H1 (cell line): ENCODE data around the gene ENTREP1. TPM values are rescaled to one million over a fixed set of nuclear protein-coding genes. Genes with fewer than 3 reads are reported as not detected.

Experiments
- CTCF ChIA-PET: fragments of 300-600 bp; sonication (Branson Sonifier 250); formaldehyde crosslinking; loops from one replicate; lab custom pipeline; 2021; ENCODE audit not compliant: partially characterized antibody; lab: Charles Lee
- POLR2A ChIA-PET: fragments of 300-600 bp; sonication (Branson Sonifier 250); formaldehyde crosslinking; loops from one replicate; lab custom pipeline; 2021; ENCODE audit warnings: inconsistent platforms; ENCODE audit not compliant: partially characterized antibody; lab: Charles Lee
- DNase-seq, 2 experiments: peaks; one replicate each; pipeline versions ENCODE4 v3.0.0 to v3.0.0-alpha.2; 2010 to 2022; ENCODE audit warnings: low spot score in 2 of 2, low read depth in 1 of 2, mixed read lengths in 1 of 2
- FAIRE-seq: peaks from 2 replicates; lab custom pipeline; 2011; peaks lifted over from hg19 to GRCh38; lab: Jason Lieb, UNC
- H2AFZ ChIP-seq: 2 replicates; pipeline ENCODE4 v1.8.1; 2012; ENCODE audit warnings: low read length, inconsistent platforms
- H2AK5ac ChIP-seq: 2 replicates; pipeline ENCODE4 v1.6.1; 2013; ENCODE audit warnings: low read depth, low read length
- H2BK120ac ChIP-seq: replicated peaks from 2 replicates; pipeline ENCODE3; 2013; ENCODE audit warnings: low read depth, low read length, inconsistent platforms
- H2BK12ac ChIP-seq: 2 replicates; pipeline ENCODE4 v1.6.1; 2013; ENCODE audit warnings: low read depth, low read length
- H2BK15ac ChIP-seq: 2 replicates; pipeline ENCODE4 v1.6.1; 2013; ENCODE audit warnings: low read length
- H2BK20ac ChIP-seq: 2 replicates; pipeline ENCODE4 v1.6.1; 2013; ENCODE audit warnings: low read length
- H2BK5ac ChIP-seq: 2 replicates; pipeline ENCODE4 v1.6.1; 2013; ENCODE audit warnings: low read depth, low read length
- H3K14ac ChIP-seq: 2 replicates; pipeline ENCODE4 v1.6.1; 2013; ENCODE audit warnings: inconsistent platforms; ENCODE audit not compliant: insufficient read length
- H3K18ac ChIP-seq: 2 replicates; pipeline ENCODE4 v1.6.1; 2013; ENCODE audit warnings: low read length; ENCODE audit errors: extremely low read depth
- H3K23ac ChIP-seq: 2 replicates; pipeline ENCODE4 v1.6.1; 2013; ENCODE audit warnings: inconsistent platforms; ENCODE audit not compliant: insufficient read length
- H3K23me2 ChIP-seq: 2 replicates; pipeline ENCODE4 v1.6.1; 2013; ENCODE audit warnings: low read depth, low read length
- H3K27ac ChIP-seq: 2 replicates; pipeline ENCODE4 v1.6.1; 2011; ENCODE audit warnings: low read depth, low read length, inconsistent platforms
- H3K27me3 ChIP-seq, 4 experiments: replicated peaks in 1 of 4; 1 replicate in 1 of 4; 2 replicates in 3 of 4; pipeline versions ENCODE4 v1.6.1 to v1.8.1; 2011 to 2013; ENCODE audit warnings: low read length in 3 of 4, mild to moderate bottlenecking in 3 of 4, inconsistent platforms in 2 of 4, mixed read lengths in 2 of 4, moderate library complexity in 1 of 4; ENCODE audit not compliant: control insufficient read depth in 3 of 4, insufficient read depth in 3 of 4; ENCODE audit errors: extremely low read depth in 1 of 4
- H3K36me3 ChIP-seq, 4 experiments: 2 replicates each; pipeline versions ENCODE4 v1.6.1 to v1.8.1; 2011 to 2013; ENCODE audit warnings: mild to moderate bottlenecking in 4 of 4, low read length in 3 of 4, moderate library complexity in 2 of 4, control low read depth in 1 of 4, inconsistent platforms in 1 of 4; ENCODE audit not compliant: insufficient read depth in 4 of 4, control insufficient read depth in 2 of 4
- H3K4ac ChIP-seq: replicated peaks from 2 replicates; pipeline ENCODE3; 2013; ENCODE audit warnings: low read length, low read depth, mixed read lengths, inconsistent platforms; ENCODE audit not compliant: insufficient read length
- H3K4me1 ChIP-seq, 4 experiments: replicated peaks in 1 of 4; 1 replicate in 1 of 4; 2 replicates in 3 of 4; pipeline versions ENCODE4 v1.6.1 to v1.8.1; 2011 to 2013; ENCODE audit warnings: low read length in 3 of 4, inconsistent platforms in 2 of 4, mixed read lengths in 1 of 4; ENCODE audit not compliant: insufficient read depth in 4 of 4, control insufficient read depth in 3 of 4
- H3K4me2 ChIP-seq, 2 experiments: 2 replicates each; pipeline versions ENCODE4 v1.6.1 to v1.8.1; 2011 to 2013; ENCODE audit warnings: low read depth in 2 of 2, low read length in 2 of 2, control low read depth in 1 of 2, inconsistent platforms in 1 of 2, mild to moderate bottlenecking in 1 of 2; ENCODE audit not compliant: insufficient read depth in 1 of 2
- H3K4me3 ChIP-seq, 4 experiments: fragments of 200-600, 300-600 bp in 1 of 4; sonication (generic), shearing (Covaris generic), sonication (Bioruptor Twin) in 1 of 4; 2 replicates each; pipeline versions ENCODE4 v1.5.1 to v1.8.1; 2011 to 2016; ENCODE audit warnings: low read length in 4 of 4, low read depth in 3 of 4, control low read depth in 2 of 4, inconsistent platforms in 2 of 4, mild to moderate bottlenecking in 2 of 4, mixed read lengths in 1 of 4, moderate library complexity in 1 of 4; ENCODE audit not compliant: insufficient read depth in 2 of 4; ENCODE audit errors: extremely low read depth in 1 of 4
- H3K56ac ChIP-seq: replicated peaks from 2 replicates; pipeline ENCODE3; 2013; ENCODE audit warnings: low read depth, mild to moderate bottlenecking, mixed read lengths, low read length, inconsistent platforms; ENCODE audit not compliant: insufficient read length
- H3K79me1 ChIP-seq: 2 replicates; pipeline ENCODE4 v1.6.1; 2013; ENCODE audit warnings: low read depth, low read length, control low read depth
- H3K79me2 ChIP-seq, 2 experiments: 2 replicates each; pipeline versions ENCODE4 v1.6.1 to v1.8.1; 2012 to 2013; ENCODE audit warnings: low read length in 2 of 2, mild to moderate bottlenecking in 2 of 2, inconsistent platforms in 1 of 2; ENCODE audit not compliant: insufficient read depth in 2 of 2, control insufficient read depth in 1 of 2
- H3K9ac ChIP-seq, 4 experiments: replicated peaks in 1 of 4; 1 replicate in 1 of 4; 2 replicates in 3 of 4; pipeline versions ENCODE4 v1.6.1 to v1.8.1; 2011 to 2013; ENCODE audit warnings: low read depth in 3 of 4, low read length in 3 of 4, control low read depth in 2 of 4, mild to moderate bottlenecking in 2 of 4, moderate library complexity in 2 of 4, inconsistent platforms in 1 of 4; ENCODE audit errors: extremely low read depth in 1 of 4
- H3K9me3 ChIP-seq, 2 experiments: 2 replicates each; pipeline versions ENCODE4 v1.6.1 to v1.8.1; 2012 to 2013; ENCODE audit warnings: mild to moderate bottlenecking in 2 of 2, moderate library complexity in 2 of 2, control low read depth in 1 of 2, inconsistent platforms in 1 of 2, low read depth in 1 of 2, low read length in 1 of 2, mixed read lengths in 1 of 2; ENCODE audit not compliant: insufficient read depth in 2 of 2
- H4K20me1 ChIP-seq, 2 experiments: replicated peaks in 1 of 2; 2 replicates each; pipeline versions ENCODE3 to v1.8.1; 2011 to 2013; ENCODE audit warnings: inconsistent platforms in 2 of 2, low read length in 2 of 2, mild to moderate bottlenecking in 1 of 2; ENCODE audit not compliant: insufficient read depth in 2 of 2, control insufficient read depth in 1 of 2
- H4K5ac ChIP-seq: 2 replicates; pipeline ENCODE4 v1.6.1; 2013; ENCODE audit warnings: low read length, low read depth, mixed read lengths, inconsistent platforms; ENCODE audit not compliant: insufficient read length
- H4K8ac ChIP-seq: 2 replicates; pipeline ENCODE4 v1.8.0; 2013; ENCODE audit warnings: mild to moderate bottlenecking, moderate library complexity, low read length, inconsistent platforms; ENCODE audit not compliant: insufficient read depth; ENCODE audit errors: extremely low read depth
- H4K91ac ChIP-seq: replicated peaks from 2 replicates; pipeline ENCODE3; 2013; ENCODE audit warnings: low read length, mixed read lengths, inconsistent platforms; ENCODE audit not compliant: insufficient read length
- CTBP2 ChIP-seq: IDR thresholded peaks from 2 replicates; pipeline ENCODE4 v1.7.0; 2011; ENCODE audit warnings: borderline replicate concordance, mild to moderate bottlenecking, moderate library complexity, mixed read lengths, low read length; ENCODE audit not compliant: insufficient read depth, insufficient read length
- E2F6 ChIP-seq: IDR thresholded peaks from 2 replicates; pipeline ENCODE4 v1.6.1; 2012; ENCODE audit warnings: inconsistent platforms
- GABPA ChIP-seq: IDR thresholded peaks from 2 replicates; pipeline ENCODE4 v1.6.1; 2011; ENCODE audit warnings: mild to moderate bottlenecking, low read length, moderate library complexity, borderline replicate concordance; ENCODE audit not compliant: insufficient read depth
- JUND ChIP-seq: IDR thresholded peaks from 2 replicates; pipeline ENCODE4 v1.6.1; 2011; ENCODE audit warnings: mild to moderate bottlenecking, improper control_type of control experiment, low read length
- MAFK ChIP-seq: IDR thresholded peaks from 2 replicates; pipeline ENCODE4 v1.6.1; 2012; ENCODE audit warnings: low read depth, mild to moderate bottlenecking, improper control_type of control experiment, low read length
- SAP30 ChIP-seq: fragments of 300-600 bp; sonication (generic); IDR thresholded peaks from 2 replicates; pipeline ENCODE4 v1.7.1; 2012; ENCODE audit warnings: low read length, moderate library complexity, mild to moderate bottlenecking, inconsistent platforms; ENCODE audit not compliant: insufficient read depth, insufficient replicate concordance
- SP4 ChIP-seq: IDR thresholded peaks from 2 replicates; pipeline ENCODE4 v1.6.1; 2012; ENCODE audit warnings: low read length, inconsistent platforms
- TAF7 ChIP-seq: optimal IDR thresholded peaks from 2 replicates; pipeline ENCODE3; 2011; ENCODE audit warnings: low read depth, mild to moderate bottlenecking, inconsistent platforms, low read length, moderate library complexity, borderline replicate concordance
- TBP ChIP-seq: IDR thresholded peaks from 2 replicates; pipeline ENCODE4 v1.6.1; 2011; ENCODE audit warnings: low read depth, low read length, improper control_type of control experiment
- TCF12 ChIP-seq: IDR thresholded peaks from 2 replicates; pipeline ENCODE4 v1.6.1; 2011; ENCODE audit warnings: low read depth, mild to moderate bottlenecking, low read length
- ZNF274 ChIP-seq: IDR thresholded peaks from 2 replicates; pipeline ENCODE4 v1.7.0; 2012; ENCODE audit warnings: low read length, borderline replicate concordance; ENCODE audit errors: extremely low read depth
- WGBS, 2 experiments: shearing (Covaris generic) in 1 of 2; methylation state at CpG; one replicate each; pipeline versions ENCODE4 v1.1.6 to v1.1.7; 2013 to 2015; ENCODE audit warnings: low lambda C conversion rate in 2 of 2, mixed read lengths in 2 of 2, inconsistent platforms in 1 of 2, low coverage in 1 of 2, missing lambda C conversion rate in 1 of 2; ENCODE audit not compliant: insufficient replicate concordance in 2 of 2, insufficient coverage in 1 of 2, insufficient read length in 1 of 2; ENCODE audit errors: extremely low coverage in 1 of 2, missing lambda C conversion rate in 1 of 2; 5-methylcytosine and 5-hydroxymethylcytosine counted together
- polyA plus RNA-seq, 7 experiments: library from polyadenylated mRNA; depleted of rRNA in 3 of 7; stranded (reverse) in 5 of 7; unstranded in 2 of 7; fragments of >200 nt in 5 of 7; fragments of 200-250 nt in 2 of 7; gene quantifications; 1 replicate in 5 of 7; 2 replicates in 1 of 7; 4 replicates in 1 of 7; pipeline versions ENCODE4 v1.2.1 to v1.2.3, GENCODE V29; 2011 to 2013; ENCODE audit warnings: missing spikeins in 2 of 7, mixed read lengths in 2 of 7
- total RNA-seq: library from RNA; stranded (reverse); fragmentation: NEBNext Ultra II Directional; extraction: Animal tissue kit (Norgen Biotek cat#: 25700); gene quantifications from 2 replicates; pipeline ENCODE4 v1.2.1, GENCODE V29; 2021

ENTREP1 gene
- total and polyA plus RNA-seq, 2 of the 8 experiments (the other 6 are each of a cell fraction or from before 2014, with no cell fraction given): 15.3 to 25.0 TPM

- TF ChIP-seq TAF7: no peak
- no peak for TF ChIP-seq SAP30
- no peak for TF ChIP-seq TBP
- no peak for TF ChIP-seq GABPA
- TF ChIP-seq ZNF274: no peak
- TF ChIP-seq SP4: no peak
- no peak for TF ChIP-seq MAFK
- TF ChIP-seq TCF12: no peak
- TF ChIP-seq CTBP2: no peak
- no peak for TF ChIP-seq JUND
- TF ChIP-seq E2F6: no peak
- H3K79me1 ChIP-seq: no peaks in the 10 kb centered on the region
- H4K8ac ChIP-seq: no peak overlapping the region; the same call in 1 of the 2 replicates
- no peak overlapping the region for H3K4me3 ChIP-seq
- H2BK5ac ChIP-seq: no peak overlapping the region
- no peaks in the 10 kb centered on the region for H3K23me2 ChIP-seq
- H3K4ac ChIP-seq: no peak overlapping the region
- no peak overlapping the region for H3K4me2 ChIP-seq
- H4K91ac ChIP-seq: no peak overlapping the region
- no peak overlapping the region for H4K5ac ChIP-seq
- H3K14ac ChIP-seq: no peak overlapping the region
- H3K79me2 ChIP-seq: no peaks in the 10 kb centered on the region
- no peak overlapping the region for H2BK120ac ChIP-seq
- no peak overlapping the region for H3K9ac ChIP-seq
- H4K20me1 ChIP-seq: no peaks in the 10 kb centered on the region
- H2BK20ac ChIP-seq: no peak overlapping the region
- H3K27me3 ChIP-seq: no peaks in the 10 kb centered on the region
- H2AK5ac ChIP-seq: no peak overlapping the region
- ChIA-PET POLR2A (no interaction called here), CTCF (interaction anchor here (0.8 to 2.7 kb wide), 4 partner anchors 10 to 141 kb away, joined by 3 to 26 read pairs (median 5); no protein-coding TSS in a partner anchor)
- no peak overlapping the region for H2BK15ac ChIP-seq
- DNase-seq (no peak), FAIRE-seq (no peak)
- no peak overlapping the region for H2BK12ac ChIP-seq
- H3K9me3 ChIP-seq: no peaks in the 10 kb centered on the region
- no peaks in the 10 kb centered on the region for H3K36me3 ChIP-seq
- H3K18ac ChIP-seq: no peak overlapping the region
- 0 out of 2 replicates have a peak overlapping the region, but pooled peaks have one; percentile 10 for H2AFZ ChIP-seq
- H3K23ac ChIP-seq: no peak overlapping the region
- WGBS, 2 experiments: 77% methylated on average over 11 of the region's 11 CpGs; no CpG with 5 or more reads in 1 of the 2 experiments
- no peak overlapping the region for H3K27ac ChIP-seq
- H3K4me1 ChIP-seq: no peaks in the 10 kb centered on the region
- H3K56ac ChIP-seq: no peak overlapping the region
Measured at GRCh38 chr9:69432623-69433022, 107.6 kb downstream of the ENTREP1 start.
